ENCODE measurements around the gene AUH.
"Not testable (repeated sequence)": the region's sequence is repeated elsewhere in the genome, so short reads cannot be mapped to it uniquely, and the experiment has no call there.

Gene AUH

DNA sequence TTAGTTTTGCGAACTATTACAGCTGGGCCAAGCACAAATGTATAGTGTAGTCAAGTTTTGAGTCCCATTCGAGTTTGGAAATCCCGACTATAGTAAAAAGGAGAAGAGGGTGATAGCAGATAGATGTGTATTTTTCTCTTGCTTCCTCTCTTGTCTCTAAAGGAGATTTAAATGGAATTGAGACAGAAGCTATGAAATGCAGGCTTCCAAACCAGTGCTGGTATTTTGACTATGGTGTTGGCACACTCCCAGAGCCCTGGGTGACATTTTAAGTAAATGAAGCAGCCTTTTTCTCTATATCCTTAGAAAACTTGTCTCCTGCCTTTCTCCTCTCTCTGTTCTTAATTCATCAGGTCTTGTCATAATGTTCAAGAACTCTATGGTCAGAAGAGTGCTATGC is 17.7 kb upstream of the AUH start:
- in situ Hi-C loops (cut with MboI; ENCODE audit: low sequenced_read_pairs) = no loop called here

DNA sequence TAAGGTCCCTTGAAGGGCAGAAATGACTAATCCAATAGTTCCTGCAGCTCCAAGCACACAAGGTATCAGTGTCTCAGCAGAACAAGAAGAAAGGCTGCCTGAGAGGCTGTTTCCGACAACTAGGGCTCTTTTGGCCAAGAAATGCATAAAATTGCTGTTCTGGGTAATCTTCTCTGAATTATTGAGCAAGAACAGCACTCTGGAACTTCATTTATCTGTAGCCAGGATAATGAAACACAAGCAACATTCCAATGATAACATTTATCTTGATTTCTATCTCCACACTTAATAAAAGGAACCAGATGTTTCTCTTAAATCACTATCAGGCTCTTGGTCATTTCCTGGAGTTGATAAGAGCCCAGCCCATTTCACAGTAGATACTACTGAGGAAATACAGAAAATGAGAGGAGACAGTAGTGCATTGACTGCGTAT is 17.0 kb upstream of the AUH start:
- in situ Hi-C loops (cut with MboI; ENCODE audit: low sequenced_read_pairs) = no loop called here

DNA sequence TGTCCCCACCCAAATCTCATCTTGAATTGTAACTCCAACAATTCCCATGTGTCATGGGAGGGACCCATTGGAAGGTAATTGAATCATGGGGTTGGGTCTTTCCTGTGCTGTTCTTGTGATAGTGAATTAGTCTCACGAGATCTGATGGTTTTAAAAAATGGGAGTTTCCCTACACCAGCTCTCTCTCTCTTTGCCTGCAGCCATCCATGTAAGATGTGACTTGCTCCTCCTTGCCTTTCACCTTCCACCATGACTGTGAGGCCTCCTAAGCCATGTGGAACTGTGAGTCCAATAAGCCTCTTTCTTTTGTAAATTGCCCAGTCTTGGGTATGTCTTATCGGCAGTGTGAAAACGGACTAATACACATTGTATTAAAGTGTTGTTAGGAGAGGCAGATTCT is 16.3 kb upstream of the AUH start:
- in situ Hi-C loops (cut with MboI; ENCODE audit: low sequenced_read_pairs) = not testable (repeated sequence)

DNA sequence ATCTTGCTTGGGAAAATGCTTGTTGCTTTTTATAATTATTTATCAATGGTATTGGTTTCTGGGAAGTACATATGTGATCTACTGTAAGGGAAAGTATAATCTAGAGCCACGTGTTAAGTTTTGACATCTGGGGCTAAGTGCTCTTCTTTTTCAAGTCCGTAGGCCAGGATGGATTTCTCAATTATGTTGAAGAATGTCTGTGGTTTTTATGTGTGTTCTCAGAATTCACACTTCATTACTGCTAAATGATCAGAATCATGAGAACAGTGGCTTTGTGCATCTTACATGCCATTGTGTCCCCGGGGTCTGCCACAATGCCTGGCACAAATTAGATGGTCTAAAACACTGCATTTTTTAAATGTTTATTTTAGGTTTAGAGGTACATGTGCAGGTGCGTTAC is 14.5 kb upstream of the AUH start:
- in situ Hi-C loops (cut with MboI; ENCODE audit: low sequenced_read_pairs) = no loop called here

- in situ Hi-C loops (cut with MboI; ENCODE audit: low sequenced_read_pairs) = no loop called here
Observed at GRCh38 chr9:91374939-91375338, 13.2 kb upstream of the AUH start.

GRCh38 chr9:91371894-91372293 is 10.2 kb upstream of the AUH start:
- in situ Hi-C loops (cut with MboI; ENCODE audit: low sequenced_read_pairs) = no loop called here

- in situ Hi-C loops (cut with MboI; ENCODE audit: low sequenced_read_pairs) = not testable (repeated sequence)
Observed at GRCh38 chr9:91370006-91370405, 8.3 kb upstream of the AUH start.

GRCh38 chr9:91364702-91365101 is 3.0 kb upstream of the AUH start:
- in situ Hi-C loops (cut with MboI; ENCODE audit: low sequenced_read_pairs) = no loop called here

- in situ Hi-C loops (cut with MboI; ENCODE audit: low sequenced_read_pairs) = no loop called here
Observed at GRCh38 chr9:91364005-91364404, 2.3 kb upstream of the AUH start.

- in situ Hi-C loops (cut with MboI; ENCODE audit: low sequenced_read_pairs) = no loop called here
Observed at GRCh38 chr9:91362051-91362611, 413 bp upstream of the AUH start.

DNA sequence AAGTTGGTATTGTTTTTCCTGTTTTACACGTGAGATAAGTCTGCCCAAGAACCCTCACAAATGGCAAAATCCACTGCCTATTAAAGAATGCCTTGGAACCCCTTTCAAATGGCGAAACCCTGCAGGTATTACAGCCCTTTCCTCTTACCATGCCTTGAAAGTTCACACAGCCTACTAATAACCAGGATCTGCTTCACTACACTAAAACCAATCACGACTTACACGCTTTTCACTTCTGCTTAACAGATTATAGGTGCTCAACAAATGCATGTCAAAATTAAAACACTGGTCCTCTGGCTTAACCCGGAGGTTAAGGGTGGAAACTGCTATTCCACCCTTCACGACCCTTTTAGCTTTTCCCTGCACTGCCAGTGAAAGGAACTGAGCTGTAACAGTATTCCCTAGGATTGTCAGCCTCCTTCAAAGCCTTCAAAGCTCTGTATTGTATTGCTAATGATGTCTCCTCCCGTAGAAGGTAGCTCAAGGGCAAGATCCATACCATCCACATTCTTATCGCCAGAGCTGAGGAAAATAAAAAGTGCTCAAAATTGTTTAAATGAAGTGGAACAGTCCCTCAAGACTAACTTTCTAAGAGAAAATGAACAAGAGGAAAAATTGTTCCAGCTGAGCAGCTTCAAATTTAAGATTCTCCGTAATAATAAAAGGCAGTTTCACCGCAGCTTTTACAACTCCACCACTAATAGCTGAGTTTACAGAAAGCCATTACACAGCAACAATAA is 997 bp downstream of the AUH start:
- in situ Hi-C loops (cut with MboI; ENCODE audit: low sequenced_read_pairs) = no loop called here

- in situ Hi-C loops (cut with MboI; ENCODE audit: low sequenced_read_pairs) = no loop called here
Observed at GRCh38 chr9:91359734-91360470, 1.8 kb downstream of the AUH start.

- in situ Hi-C loops (cut with MboI; ENCODE audit: low sequenced_read_pairs) = no loop called here
Observed at GRCh38 chr9:91359083-91359482, 2.6 kb downstream of the AUH start.

DNA sequence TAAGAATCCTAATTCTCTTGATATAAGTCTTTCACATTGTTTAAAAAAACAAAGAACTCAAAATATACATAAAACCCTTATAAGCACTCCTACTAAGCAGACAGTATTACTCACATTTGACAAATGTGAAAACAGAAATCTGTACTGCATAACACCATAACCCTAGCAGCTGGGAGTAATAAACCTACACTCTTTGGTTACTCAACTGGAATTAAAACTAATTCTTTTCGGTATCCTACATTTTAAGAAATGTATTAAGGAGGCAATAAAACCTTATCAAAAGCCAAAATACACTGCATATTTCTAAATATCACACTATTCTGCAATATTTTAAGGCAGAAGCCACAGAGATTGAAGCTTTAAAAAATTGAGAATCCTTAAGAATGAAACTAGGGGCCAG is 6.8 kb downstream of the AUH start:
- in situ Hi-C loops (cut with MboI; ENCODE audit: low sequenced_read_pairs) = no loop called here

DNA sequence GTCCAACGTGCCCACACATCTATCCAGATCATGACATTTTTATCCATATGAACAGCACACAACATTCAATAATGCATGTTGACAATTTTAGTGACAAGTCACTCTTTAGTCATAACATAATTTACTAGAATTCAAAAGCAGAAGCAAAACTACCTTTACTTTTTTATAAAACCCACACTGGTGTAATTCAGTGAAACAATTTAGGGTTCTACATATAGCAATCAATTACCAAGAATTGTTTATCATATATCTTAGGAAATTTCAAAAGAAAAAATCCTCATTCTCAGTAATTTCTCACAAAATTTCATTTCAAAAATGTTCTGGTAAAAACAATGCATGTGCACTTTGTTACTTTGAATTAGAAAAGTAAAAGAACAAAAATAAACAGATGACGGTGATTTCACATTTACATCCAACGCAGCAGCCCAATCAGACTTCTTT is 12.6 kb downstream of the AUH start:
- in situ Hi-C loops (cut with MboI; ENCODE audit: low sequenced_read_pairs) = no loop called here

DNA sequence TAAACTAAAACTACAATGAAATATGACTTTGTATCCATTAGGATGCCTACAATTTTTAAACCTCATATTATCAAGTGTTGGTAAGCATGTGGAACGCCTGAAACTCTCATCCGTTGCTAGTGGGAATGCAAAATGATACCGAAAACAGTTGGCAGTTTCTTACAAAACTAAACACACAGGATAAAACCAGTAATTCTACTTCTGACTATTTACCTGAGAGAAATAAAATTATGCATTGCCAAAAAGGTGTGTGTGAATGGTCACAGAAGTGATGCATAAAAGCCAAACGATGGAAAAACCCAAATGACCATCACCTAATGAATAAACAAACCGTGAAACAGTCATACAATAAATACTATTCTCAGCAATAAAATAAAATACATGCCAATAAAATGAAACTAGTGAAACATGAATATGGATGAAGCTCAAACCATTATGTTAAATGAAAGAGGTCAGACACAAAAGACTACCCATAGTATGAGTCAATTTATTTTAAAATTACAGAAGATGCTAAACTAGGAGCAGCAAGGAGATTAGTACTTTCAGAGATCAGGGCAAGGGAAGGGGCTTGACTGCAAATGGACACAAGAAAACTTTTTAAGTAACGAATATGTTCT is 13.4 kb downstream of the AUH start:
- in situ Hi-C loops (cut with MboI; ENCODE audit: low sequenced_read_pairs) = no loop called here

DNA sequence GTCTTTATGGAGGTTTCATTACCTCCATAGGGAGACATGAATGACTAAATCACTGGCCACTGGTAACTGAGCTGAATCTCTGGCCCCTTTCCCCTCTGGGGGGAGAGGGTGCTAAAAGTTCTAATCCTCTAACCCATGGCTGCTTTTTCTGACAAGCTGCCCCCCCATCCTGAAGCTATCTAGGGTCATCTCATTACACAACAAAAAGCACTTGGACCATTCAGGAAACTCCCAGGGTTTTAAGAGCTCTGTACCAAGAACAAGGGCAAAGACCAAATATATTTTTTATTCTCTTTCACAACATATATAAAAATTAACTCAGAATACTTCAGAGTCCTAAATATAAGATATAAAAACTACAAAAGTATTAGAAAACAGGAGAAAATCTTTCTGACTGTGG is 14.3 kb downstream of the AUH start:
- in situ Hi-C loops (cut with MboI; ENCODE audit: low sequenced_read_pairs) = no loop called here

DNA sequence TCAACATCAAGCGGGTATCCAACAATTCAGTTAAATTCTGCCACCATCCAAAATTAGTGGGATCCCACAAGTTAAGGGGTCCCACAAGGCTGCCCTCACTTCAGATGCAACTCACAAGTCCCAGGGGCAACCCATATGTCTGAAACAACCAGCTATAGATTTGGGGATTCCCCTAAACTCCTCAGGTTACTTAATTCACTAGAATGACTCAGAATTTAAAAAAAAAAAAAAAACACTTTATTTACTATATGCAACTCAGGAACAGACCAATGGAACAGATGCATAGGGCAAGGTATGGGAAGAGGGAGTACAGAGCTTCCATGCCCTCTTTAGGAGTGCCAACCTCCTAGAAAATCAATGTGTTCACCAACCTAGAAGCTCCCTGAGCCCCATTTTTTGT is 15.1 kb downstream of the AUH start:
- in situ Hi-C loops (cut with MboI; ENCODE audit: low sequenced_read_pairs) = no loop called here

GRCh38 chr9:91345978-91346377 is 15.7 kb downstream of the AUH start:
- in situ Hi-C loops (cut with MboI; ENCODE audit: low sequenced_read_pairs) = no loop called here

- in situ Hi-C loops (cut with MboI; ENCODE audit: low sequenced_read_pairs) = no loop called here
Observed at GRCh38 chr9:91342575-91342974, 19.1 kb downstream of the AUH start.

GRCh38 chr9:91341749-91342148 is 20.0 kb downstream of the AUH start:
- in situ Hi-C loops (cut with MboI; ENCODE audit: low sequenced_read_pairs) = no loop called here

DNA sequence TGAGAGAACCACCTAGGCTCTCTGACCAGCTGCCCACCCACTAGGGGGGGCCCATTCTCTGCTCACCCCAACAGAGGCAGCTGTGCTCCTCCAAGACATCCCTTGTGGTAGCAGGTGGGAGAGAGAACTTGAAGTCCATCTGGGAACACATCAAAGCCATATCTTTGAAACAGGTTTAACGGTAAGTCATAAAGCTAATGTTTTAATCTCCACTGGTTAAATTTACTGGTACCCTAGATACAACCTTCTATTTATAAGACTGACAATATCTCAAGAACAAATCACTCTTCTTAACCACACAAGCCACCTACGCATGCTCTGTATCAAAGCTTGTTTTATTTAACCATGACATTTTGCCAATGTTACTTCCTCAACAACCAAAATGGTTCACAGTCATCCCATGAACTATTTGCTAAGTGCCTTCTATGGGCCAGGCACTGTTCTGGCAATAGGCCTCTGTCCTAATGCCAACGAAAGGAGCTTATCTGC is 20.4 kb downstream of the AUH start:
- in situ Hi-C loops (cut with MboI; ENCODE audit: low sequenced_read_pairs) = no loop called here

Measured in hTERT RPE-1 (cell line).